OCI-M1 (cell line): Measurements from ENCODE around the gene SNX10.

Experiments used
- DNase-seq: peaks from one replicate; lab custom pipeline; 2025; lab: John Stamatoyannopoulos, UW

The SNX10 gene

DNA sequence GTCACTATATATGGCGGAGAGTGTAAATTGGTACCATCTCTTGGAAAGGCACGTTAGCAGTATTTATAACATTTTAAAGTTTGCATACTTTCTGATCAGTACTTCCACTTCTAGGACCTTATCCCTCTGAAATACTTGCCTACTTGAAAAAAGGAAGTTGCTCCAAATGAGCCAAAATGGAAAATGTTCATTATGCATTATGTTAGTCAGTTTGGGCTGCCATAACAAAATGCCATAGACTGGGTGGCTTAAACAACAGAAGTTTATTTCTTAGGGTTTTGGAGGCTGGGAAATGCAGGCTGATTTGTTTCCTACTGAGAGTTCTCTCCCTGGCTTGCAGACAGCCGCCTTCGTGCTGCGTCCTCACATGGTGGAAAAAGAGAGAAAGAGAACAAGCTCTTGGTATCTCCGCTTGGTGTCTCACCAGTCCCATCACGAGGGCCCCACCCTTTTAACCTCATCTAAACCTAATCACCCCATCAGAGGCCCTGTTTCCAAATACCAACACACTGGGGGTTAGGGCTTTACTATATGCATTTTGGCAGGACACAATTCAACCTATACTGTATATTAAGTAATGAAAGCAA is 6.9 kb downstream of the SNX10 start:
- DNase-seq, result no peak

DNA sequence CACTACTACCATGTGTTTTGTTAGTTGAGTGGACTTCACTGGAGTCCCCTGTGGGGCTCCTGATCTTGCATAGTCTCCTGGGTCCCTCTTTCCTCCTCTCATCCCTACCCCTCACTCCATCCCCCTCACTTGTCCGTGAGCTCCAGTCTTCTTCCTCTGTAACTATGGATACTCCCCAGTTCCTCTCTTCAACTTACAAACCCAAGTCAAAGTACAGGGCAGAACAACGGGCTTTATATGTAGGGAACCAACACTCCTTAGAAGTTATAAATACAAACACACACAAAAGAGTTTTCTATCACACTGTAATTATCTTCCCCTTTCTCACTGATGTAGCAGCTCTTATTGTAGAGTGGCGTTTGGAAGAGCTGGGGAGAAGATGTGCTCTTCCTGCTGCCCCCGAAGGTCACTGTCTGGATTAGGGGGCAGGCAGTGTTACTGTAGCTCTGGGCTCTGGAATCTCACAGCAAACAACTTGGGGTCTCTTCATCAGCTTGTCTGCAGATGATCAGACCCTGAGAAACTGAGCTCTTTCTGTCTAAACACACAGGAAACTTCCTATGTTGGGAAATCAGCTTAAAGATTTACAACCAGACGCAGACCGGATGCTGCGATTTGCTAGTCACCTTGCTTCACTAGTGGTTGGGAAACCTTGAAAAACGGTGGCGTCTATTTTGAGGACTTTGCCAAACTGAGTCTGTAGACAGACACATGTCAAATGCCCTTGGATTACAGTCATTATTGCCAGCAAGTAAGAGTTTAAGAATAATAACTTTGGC is 13.6 kb downstream of the SNX10 start:
- DNase-seq, result no peak

DNA sequence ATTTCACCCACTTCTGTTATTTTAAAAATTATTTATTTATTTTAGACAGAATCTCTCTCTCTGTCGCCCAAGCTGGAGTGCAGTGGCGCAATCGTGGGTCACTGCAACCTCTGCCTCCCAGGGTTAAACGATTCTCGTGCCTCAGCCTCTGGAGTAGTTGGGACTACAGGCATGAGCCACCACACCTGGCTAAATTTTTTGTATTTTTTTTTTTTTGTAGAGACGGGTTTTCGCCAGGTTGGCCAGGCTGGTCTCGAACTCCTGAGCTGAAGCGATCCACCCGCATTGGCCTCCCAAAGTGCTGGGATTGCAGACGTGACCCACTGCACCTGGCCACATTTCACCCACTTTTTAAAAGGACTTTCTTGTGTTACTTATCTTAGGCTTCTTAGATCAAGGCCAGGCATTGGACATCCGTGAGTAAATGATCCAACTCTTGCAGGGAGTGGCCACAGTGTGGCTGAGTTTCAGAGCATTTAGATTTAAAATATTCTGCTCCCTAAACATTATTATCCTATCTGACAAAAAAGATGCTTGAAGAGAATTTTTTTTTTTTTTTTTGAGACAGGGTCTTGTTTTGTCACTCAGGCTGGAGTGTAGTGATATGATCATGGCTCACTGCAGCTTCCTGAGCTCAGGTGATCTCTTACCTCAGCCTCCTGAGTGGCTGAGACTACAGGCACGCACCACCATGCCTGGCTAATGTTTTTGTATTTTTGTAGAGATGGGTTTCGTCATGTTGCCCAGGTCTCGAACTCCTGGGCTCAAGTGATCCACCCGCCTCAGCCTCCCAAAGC is 14.4 kb downstream of the SNX10 start:
- DNase-seq, result no peak

DNA sequence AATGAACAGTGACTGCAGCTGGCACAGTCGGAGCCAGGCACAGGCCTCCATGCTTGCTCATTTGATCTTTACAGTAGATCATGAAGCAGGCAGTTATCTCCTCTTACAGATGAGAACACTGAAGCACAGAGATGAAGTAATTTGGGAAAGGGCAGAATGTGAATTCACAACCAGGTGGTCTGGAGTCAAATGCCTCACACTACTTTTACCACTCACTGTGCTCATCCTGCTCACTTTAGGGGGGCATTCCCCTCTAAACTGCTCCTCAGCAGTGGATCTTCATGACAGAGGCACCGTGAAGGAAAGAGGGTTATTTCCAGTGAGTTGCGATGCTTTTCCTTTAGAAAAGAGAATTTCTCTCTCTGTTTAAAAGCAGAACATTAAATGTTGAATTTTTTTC is 15.1 kb downstream of the SNX10 start:
- no peak for DNase-seq

DNA sequence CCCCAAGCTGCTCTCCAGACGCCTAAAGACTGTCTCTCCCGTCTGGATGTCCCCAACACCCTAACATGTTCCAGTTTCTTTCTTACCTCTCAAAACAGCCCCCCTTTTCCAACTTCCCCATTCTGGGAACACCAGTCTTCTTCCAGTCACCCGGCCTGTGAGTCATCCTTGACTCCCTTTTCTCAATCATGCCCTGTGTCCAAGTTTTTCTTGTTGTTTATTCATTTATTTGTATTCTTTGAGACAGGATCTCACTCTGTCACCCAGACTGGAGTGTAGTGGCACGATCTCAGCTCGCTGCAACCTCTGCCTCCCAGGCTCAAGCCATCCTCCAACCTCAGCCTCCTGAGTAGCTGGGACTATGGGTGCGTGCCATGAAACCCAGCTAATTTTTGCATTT is 15.6 kb downstream of the SNX10 start:
- peak; percentile 25 for DNase-seq

DNA sequence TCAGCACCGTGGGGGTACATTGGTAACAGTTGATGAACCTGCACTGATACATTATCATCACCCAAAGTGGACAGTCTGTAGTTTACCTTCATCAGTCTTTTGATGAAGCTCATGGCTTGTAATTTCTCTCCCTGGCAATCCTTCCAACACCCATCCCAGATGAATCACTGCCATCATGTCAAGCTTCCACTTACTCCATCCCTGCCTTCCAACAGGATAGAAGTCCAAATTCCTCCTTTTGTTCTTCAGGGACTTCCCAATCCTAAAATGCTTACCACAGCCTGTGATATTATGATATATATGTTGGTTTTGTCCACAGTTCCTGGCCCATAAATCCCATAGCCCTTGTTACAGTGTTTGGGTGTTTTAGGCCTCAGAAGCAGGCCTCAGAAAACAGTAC is 16.1 kb downstream of the SNX10 start:
- DNase-seq, result no peak

DNA sequence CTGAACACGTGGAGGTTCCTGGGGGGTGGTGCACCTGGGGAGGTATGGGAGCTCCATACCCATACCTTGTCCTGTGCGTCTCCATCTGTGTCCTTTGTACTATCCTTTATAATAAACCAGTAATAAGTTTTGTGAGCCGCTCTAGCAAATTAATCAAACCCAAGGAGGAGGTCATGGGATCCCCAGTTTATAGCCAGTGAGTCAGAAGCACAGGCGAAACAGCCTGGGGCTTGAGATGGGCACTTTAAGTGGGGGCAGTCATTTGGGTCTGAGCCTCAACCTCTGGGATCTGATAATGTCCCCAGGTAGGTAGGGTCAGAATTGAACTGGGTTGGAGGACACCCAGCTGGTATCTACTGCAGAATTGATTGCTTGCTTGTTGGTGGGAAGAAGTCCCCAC is 16.9 kb downstream of the SNX10 start:
- no peak for DNase-seq

DNA sequence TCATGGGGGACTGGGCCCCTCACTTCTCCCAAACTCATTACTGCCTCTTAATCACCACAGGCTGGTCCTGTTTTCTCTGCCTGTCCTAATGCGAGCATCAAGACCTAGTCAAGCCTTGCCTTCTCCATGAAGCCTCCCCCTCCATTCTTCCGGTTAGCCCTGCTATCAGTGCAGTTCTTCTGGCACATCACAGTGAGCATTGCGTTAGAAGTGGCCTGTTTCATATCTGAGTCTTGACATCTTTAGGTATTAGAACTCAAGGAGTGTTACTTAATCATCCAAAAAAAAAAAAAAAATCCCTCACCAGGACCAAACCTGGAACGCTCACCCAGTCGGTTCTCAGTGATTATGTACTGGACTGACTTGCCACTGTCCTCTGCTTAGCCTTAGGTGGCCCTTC is 17.4 kb downstream of the SNX10 start:
- DNase-seq, result no peak

DNA sequence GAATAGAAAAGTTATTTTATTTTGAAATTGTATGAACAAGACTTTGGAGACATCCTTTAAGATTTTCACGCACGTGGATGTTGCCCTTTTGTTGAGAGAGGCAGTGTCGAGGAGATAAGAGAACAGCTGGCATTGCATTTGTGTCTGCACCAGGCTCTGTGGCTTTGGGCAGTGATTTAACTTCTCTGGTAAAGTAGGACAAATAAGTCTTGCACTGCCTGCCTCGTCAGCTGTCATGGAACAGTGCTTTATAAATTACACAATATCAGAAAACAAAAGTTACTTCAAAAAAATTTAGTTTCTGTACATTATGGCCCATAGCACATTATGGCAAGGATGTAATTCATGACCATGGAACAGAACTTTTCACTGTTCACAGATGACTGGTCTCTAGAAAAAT is 20.1 kb downstream of the SNX10 start:
- DNase-seq, result no peak

DNA sequence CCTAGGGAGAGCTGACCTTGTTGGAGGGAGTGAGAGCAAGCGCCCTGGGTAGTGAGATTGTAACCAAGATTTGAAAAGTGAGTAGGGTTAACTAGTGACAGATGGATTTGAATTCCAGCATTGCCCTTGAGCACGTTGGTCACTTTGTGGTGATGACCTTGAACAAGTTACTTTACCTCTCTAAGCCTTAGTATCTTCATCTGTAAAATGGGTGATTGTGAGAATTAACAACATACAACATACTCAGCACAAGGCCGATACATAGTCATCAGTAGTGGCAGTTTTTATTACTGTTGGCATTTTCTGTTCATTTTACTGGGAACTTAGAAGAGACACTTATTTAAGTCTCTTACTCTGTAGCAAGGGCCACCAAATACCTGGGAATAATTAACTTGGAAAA is 25.5 kb downstream of the SNX10 start:
- no peak for DNase-seq

DNA sequence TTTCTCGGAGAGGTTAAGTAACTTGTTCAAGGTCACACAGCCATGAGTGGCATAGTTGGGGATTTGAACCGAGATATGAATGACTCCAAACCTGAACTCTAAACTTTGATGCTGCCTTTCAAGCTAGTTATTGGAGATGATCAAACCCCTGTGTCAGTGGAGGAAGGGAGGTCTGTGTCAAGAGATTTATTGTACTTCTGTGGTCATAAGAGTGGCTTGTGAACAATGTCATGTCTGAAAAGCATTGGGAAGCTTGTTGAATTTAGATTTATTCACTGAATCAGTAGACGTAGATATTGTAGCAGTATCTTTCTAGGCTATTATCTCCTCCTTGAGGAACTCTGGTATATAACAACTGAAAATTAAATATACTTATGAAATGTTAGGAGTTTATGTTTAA is 27.3 kb downstream of the SNX10 start:
- no peak for DNase-seq

DNA sequence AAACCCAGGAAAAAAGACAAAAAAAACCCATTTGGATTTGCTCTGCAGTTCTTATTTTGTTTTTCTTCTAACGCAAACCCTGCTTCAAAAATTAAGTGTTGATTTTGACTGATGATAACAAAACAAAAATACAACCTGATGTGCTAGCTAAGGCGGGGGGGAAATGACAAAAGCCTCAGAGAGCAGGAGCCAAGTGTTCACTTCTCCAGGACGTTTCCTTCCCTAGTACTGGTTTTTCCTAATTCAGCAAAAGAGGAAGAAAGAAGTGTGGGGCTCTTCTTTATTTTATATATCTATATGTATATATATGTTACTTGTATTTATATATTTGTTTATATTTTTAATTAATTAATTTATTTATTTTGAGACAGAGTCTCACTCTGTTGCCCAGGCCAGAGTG is 28.0 kb downstream of the SNX10 start:
- no peak for DNase-seq

DNA sequence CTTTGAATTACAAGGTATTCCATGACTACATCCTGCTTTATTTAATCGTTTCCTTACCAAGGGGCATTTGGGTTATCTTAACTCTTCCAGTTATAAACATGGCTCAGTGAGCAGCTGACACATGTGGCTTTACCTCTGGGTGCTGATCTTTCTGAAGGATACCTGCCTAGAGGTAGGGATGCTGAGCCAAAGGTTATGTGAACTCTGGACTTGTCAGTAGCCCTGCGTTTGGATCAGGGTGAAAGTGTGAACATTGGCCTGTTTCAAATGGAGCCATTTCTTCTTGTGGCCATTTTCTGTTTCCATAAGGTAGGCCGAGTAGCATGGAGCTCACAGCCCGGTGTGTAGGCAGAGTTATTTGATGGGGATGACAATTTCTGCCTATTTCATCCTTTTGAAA is 29.2 kb downstream of the SNX10 start:
- no peak for DNase-seq

DNA sequence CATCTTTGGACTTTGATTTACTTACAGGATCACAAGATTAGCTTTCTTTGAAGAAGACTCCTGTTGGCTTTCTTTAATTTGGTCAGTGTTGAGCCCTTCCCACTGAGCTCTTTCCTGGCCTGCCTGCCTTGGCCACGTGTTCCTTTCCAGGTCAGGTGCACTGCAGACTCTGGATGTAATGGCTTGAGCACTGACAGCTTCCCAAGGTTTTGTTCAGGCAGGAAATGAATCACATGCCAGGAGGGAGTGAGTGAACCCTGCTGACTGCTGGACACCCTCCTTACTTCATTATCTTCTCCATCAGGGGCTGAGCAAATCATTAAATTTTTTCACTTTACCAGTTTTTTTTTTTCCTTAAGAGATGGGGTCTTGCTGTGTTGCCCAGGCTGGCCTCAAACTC is 29.8 kb downstream of the SNX10 start:
- DNase-seq, result no peak

DNA sequence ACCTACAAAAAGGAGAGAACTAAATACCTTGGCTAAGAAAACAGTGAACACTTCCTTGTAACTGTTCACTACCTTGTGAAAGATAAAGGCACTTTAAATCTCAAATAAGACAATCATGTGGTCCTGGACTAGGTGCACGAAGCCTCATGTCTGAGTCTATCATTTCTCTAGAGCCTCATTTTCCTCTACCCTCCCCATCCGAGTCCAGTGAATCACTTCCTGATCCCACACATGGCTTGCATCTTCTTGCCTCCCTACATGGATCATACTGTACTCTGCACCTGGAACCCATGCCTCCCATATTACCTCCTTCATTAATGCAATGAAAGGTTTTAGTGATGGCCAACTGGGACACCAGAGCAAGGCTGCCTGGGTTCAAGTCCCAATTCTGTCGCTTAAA is 34.5 kb downstream of the SNX10 start:
- no peak for DNase-seq

DNA sequence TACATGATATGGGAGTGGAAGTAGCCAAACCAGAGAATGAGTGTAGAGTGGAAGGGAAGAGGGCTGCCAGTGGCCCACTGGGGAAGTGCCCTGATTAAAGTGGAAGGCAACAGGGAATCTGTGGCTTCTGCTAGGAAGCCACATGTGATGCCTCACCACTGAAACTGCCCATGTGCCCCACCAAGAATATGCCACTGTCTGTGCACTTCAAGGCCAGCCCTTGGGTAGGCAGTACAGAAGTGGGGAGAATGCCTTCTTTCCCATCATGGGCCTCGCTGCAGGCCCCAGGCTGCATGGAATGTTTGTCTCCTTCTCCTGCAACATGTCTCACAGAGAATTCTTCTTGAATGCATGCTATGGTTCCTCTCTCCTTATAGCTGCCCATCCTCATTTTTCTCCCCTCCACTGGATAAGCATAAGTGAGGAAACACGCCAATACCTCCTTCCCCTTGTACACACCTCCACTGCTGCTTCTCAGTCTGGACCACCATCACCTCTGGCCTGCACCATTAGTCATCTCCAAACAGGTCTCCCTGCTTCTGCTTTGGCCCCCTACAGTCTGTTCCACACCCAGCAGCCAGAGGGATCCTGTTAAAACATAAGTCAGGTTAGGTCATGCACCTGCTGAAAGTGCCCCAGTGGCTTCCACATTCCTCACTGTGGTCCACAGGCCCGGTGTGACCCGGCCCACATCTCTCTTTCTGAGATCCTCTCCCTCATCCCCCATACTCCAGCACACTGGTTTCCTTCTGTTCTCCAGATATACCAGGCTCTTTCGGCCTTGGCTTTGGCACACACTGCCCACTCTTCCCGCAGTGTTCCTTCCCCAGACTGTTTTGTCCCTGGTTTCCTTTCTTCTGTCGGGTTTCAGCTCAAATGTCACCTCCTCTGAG is 37.1 kb downstream of the SNX10 start:
- DNase-seq, result no peak

DNA sequence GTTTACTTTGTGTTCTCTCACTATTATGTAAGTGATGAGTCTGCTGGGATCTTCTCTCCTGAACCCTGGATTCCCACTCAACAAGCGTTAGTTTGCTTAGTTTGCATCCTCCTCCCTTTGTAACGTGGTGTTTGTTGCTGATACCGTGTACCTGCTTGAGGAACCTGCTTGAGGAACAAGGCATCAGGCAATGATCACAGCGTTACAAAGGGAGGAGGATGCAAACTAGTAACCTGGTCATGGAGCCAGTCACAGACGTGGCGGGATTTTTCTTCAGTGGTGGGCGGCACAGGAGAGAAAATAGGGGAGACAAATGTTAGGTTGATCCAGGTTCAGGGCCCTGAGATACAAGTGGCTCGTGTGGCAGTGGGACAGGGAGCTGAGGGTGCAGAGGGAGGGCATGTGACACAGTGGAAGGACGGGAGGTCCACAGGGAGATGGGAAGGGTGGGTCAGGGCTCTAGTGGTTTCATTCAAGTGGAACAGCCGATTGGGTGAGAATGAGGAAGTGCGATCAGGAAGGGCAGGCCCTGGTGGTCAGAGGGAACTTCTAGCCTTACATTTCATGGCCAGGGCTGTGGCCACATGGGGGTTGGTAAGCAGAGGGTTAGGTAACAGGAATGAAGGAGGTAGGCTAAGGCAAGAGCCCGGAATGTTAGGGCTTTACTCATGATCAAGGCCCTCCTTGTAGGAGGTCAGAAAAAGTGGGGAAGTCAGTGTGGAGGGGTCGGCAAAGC is 38.0 kb downstream of the SNX10 start:
- DNase-seq, result peak; percentile 67

DNA sequence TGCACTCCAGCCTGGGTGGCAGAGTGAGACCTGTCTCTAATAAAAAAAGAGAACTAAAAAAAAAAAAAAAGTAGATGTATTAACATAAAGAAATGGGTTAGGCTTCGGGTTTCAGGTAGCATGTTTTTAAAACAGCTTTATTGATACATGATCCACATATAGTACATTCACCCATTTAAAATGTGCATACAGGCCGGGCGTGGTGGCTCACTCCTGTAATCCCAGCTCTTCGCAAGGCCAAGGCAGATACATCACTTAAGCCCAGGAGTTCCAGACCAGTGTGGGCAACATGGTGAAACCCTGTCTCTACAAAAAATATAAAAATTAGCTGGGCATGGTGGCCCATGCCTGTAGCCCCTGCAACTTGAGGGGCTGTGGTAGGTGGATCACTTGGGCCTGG is 39.5 kb downstream of the SNX10 start:
- DNase-seq, result no peak

DNA sequence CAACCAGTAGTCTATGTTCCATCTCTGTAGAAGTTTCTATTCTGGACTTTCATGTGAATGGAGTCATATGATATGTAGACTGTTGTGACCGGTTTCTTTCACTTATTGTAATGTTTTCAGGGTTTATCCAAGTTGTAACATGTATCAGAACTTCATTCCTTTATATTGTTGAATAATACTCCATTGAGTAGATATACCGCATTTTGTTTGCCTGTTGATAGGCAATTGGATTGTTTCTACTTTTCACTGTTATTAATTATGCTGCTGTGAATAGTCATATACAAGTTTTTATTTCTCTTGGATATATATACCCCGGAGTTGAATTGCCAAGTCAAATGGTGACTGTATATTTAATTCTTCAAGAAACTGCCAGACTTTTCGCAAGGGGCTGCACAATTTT is 40.1 kb downstream of the SNX10 start:
- DNase-seq, result no peak

DNA sequence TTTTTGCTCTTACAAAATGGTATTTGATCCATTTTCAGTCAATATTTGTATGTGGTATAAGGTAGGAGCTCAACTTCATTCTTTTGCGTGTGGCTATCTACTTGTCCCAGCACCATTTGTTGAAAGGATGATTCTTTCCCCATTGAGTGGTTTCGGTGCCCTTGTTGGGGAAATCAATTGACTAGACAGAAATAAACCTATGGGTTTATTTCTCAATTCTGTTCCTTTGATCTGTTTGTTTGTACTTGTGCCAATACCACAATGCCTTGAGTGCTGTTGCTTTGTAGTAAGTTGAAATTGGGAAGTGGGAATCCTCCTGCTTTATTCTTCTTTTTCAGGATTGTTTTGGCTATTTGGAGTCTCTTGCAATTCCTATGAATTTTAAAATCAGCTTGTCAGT is 41.0 kb downstream of the SNX10 start:
- DNase-seq, result no peak

DNA sequence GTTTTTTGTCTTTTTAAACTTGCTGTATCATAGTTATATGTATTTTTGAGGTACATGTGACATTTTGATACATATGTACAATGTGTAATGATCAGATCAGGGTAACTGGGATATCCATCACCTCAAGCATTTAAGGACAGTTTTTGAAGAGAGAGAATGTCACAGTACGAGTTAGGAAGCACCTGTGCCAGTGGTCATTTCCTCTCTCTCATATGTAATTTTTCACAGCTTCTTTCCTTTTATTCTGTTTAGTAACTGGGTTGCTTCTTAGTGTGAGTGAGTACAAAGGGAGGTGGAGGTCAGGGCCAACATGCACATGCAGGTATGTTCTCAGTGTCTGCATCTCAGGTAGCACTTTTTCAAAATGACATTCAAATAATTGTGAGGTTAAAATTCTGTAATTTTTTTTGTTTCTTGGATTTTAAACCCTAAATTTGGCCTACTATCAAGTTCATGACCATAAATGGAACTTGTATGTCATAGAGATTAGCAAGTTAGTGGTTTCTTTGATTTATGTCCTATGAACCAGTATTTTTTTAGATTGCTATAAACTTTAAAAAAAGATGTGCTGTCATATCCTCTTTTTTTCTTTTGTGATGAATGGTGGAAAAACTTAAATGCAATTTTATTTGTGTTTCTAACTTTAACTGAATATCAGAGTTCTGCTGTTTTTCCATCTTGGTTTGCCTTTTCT is 42.7 kb downstream of the SNX10 start:
- no peak for DNase-seq
